Keratinocyte (primary cell): ENCODE data around the gene GANAB. TPM values are rescaled to one million over a fixed set of nuclear protein-coding genes. Genes with fewer than 3 reads are reported as not detected.

Experiments used
- DNase-seq: peaks from one replicate; pipeline ENCODE4 v3.0.0-alpha.2; 2011; ENCODE audit warnings: low read depth, missing footprints, low spot score
- FAIRE-seq: peaks from 2 replicates; lab custom pipeline; 2011; peaks lifted over from hg19 to GRCh38; lab: Jason Lieb, UNC
- H2AFZ ChIP-seq: 2 replicates; pipeline ENCODE4 v1.6.0; 2012; ENCODE audit warnings: low read length, control low read depth, inconsistent platforms; ENCODE audit not compliant: control insufficient read depth
- H3K27ac ChIP-seq: 2 replicates; pipeline ENCODE4 v1.5.1; 2011; ENCODE audit warnings: low read length; ENCODE audit not compliant: control insufficient read depth, insufficient read depth
- H3K27me3 ChIP-seq: 3 replicates; pipeline ENCODE4 v1.6.0; 2011; ENCODE audit warnings: low read length; ENCODE audit not compliant: control insufficient read depth, insufficient read depth; ENCODE audit errors: extremely low read depth
- H3K36me3 ChIP-seq, 2 experiments: 2 replicates in 1 of 2; 3 replicates in 1 of 2; pipeline ENCODE4 v1.5.1; 2011; ENCODE audit warnings: low read length in 2 of 2, mild to moderate bottlenecking in 1 of 2; ENCODE audit not compliant: control insufficient read depth in 2 of 2, insufficient read depth in 2 of 2; ENCODE audit errors: extremely low read depth in 1 of 2
- H3K4me1 ChIP-seq: 3 replicates; pipeline ENCODE4 v1.5.1; 2011; ENCODE audit warnings: low read length; ENCODE audit not compliant: control insufficient read depth, insufficient read depth; ENCODE audit errors: extremely low read depth
- H3K4me2 ChIP-seq: 3 replicates; pipeline ENCODE4 v1.6.0; 2011; ENCODE audit warnings: low read depth, low read length; ENCODE audit not compliant: control insufficient read depth, insufficient read depth; ENCODE audit errors: extremely low read depth
- H3K4me3 ChIP-seq, 3 experiments: fragments of 200-600 bp in 1 of 3; sonication (generic) in 1 of 3; 2 replicates in 2 of 3; 3 replicates in 1 of 3; pipeline ENCODE4 v1.5.1; 2011 to 2016; ENCODE audit warnings: low read length in 3 of 3, mild to moderate bottlenecking in 3 of 3, control low read depth in 2 of 3, inconsistent platforms in 1 of 3, low read depth in 1 of 3, mixed read lengths in 1 of 3, mixed run types in 1 of 3, moderate library complexity in 1 of 3; ENCODE audit not compliant: control insufficient read depth in 2 of 3, insufficient read depth in 2 of 3; ENCODE audit errors: extremely low read depth in 1 of 3
- H3K79me2 ChIP-seq: 2 replicates; pipeline ENCODE4 v1.6.0; 2012; ENCODE audit warnings: low read length; ENCODE audit not compliant: control insufficient read depth, insufficient read depth
- H3K9ac ChIP-seq: 3 replicates; pipeline ENCODE4 v1.6.0; 2011; ENCODE audit warnings: low read length; ENCODE audit not compliant: control insufficient read depth, insufficient read depth; ENCODE audit errors: extremely low read depth
- H3K9me1 ChIP-seq: 3 replicates; pipeline ENCODE4 v1.6.0; 2011; ENCODE audit warnings: low read length; ENCODE audit not compliant: control insufficient read depth, insufficient read depth; ENCODE audit errors: extremely low read depth
- H3K9me3 ChIP-seq: 2 replicates; pipeline ENCODE4 v1.5.1; 2012; ENCODE audit warnings: low read depth, low read length; ENCODE audit not compliant: control insufficient read depth
- H4K20me1 ChIP-seq: 3 replicates; pipeline ENCODE4 v1.6.0; 2011; ENCODE audit warnings: low read length; ENCODE audit not compliant: control insufficient read depth, insufficient read depth; ENCODE audit errors: extremely low read depth
- EZH2 ChIP-seq: IDR thresholded peaks from one replicate; pipeline ENCODE4 v1.6.1; 2012; ENCODE audit warnings: inconsistent platforms, mild to moderate bottlenecking, low read length, moderate library complexity
- dilution Hi-C: fragments of 300-500 bp; cut with MboI; formaldehyde crosslinking; loops from one replicate; pipeline ENCODE4 v1.7.0; 2020; ENCODE audit warnings: low sequenced_read_pairs; ENCODE audit not compliant: extremely low pct_ligation_motif_present
- polyA plus RNA-seq, 5 experiments: library from polyadenylated mRNA; depleted of rRNA in 3 of 5; stranded (reverse) in 3 of 5; stranded (forward) in 1 of 5; unstranded in 1 of 5; fragments of >200 nt; gene quantifications; 1 replicate in 1 of 5; 2 replicates in 3 of 5; 3 replicates in 1 of 5; pipeline versions ENCODE4 v1.2.1 to v1.2.3, GENCODE V29; 2011 to 2012; ENCODE audit warnings: missing spikeins in 2 of 5, low read depth in 1 of 5, low replicate concordance in 1 of 5
- TF ChIP-seq, protein P1 (sequence below), 3 experiments: IDR thresholded peaks in 1 of 3; conservative IDR thresholded peaks in 1 of 3; optimal IDR thresholded peaks in 1 of 3; 2 replicates in 2 of 3; 3 replicates in 1 of 3; pipeline versions ENCODE3 to v1.5.1; 2011; ENCODE audit warnings: low read length in 3 of 3, mild to moderate bottlenecking in 3 of 3, moderate library complexity in 2 of 3, control low read depth in 1 of 3, inconsistent platforms in 1 of 3; ENCODE audit not compliant: insufficient read depth in 2 of 3; ENCODE audit errors: extremely low read depth in 1 of 3

GANAB gene
- polyA plus RNA-seq, 1 donor (not counting 4 experiments of a cell fraction or from before 2014, with no cell fraction given): 153 TPM

- Histone ChIP-seq H2AFZ (peak overlapping the region; percentile 83), H3K9ac (peak overlapping the region; percentile 95), H4K20me1 (no peaks in the 10 kb centered on the region), H3K9me3 (no peaks in the 10 kb centered on the region), H3K9me1 (no peaks in the 10 kb centered on the region), H3K27me3 (no peaks in the 10 kb centered on the region), H3K79me2 (peaks cover 30% of the 10 kb centered on the region), H3K4me2 (peak overlapping the region; percentile 99), H3K4me3 (peak overlapping the region; percentile 93 to 100 (median 97)), H3K27ac (peak overlapping the region; percentile 91), H3K4me1 (peaks cover 16% of the 10 kb centered on the region), H3K36me3 (peaks cover 11 to 19% of the 10 kb centered on the region in 2 experiments)
- no peak for TF ChIP-seq EZH2
- TF ChIP-seq, protein P1, sequence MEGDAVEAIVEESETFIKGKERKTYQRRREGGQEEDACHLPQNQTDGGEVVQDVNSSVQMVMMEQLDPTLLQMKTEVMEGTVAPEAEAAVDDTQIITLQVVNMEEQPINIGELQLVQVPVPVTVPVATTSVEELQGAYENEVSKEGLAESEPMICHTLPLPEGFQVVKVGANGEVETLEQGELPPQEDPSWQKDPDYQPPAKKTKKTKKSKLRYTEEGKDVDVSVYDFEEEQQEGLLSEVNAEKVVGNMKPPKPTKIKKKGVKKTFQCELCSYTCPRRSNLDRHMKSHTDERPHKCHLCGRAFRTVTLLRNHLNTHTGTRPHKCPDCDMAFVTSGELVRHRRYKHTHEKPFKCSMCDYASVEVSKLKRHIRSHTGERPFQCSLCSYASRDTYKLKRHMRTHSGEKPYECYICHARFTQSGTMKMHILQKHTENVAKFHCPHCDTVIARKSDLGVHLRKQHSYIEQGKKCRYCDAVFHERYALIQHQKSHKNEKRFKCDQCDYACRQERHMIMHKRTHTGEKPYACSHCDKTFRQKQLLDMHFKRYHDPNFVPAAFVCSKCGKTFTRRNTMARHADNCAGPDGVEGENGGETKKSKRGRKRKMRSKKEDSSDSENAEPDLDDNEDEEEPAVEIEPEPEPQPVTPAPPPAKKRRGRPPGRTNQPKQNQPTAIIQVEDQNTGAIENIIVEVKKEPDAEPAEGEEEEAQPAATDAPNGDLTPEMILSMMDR (optimal IDR thresholded peaks at IDR 0.05 in 1 of 3, IDR thresholded peaks at IDR 0.05 in 1 of 3, conservative IDR thresholded peaks at IDR 0.05 in 1 of 3; ENCODE audit: extremely low read depth in 1 of 3, insufficient read depth in 2 of 3, low read length in 3 of 3): no peak
- no peak for DNase-seq
- no peak for FAIRE-seq
- dilution Hi-C loops: no loop called here
Measured at GRCh38 chr11:62678433-62678769, 32.0 kb upstream of the GANAB start.

- dilution Hi-C loops: no loop called here
- H3K27ac ChIP-seq: peak overlapping the region; percentile 91
- H3K4me3 ChIP-seq: peak overlapping the region; percentile 93 to 100 (median 97)
- no peak for TF ChIP-seq EZH2
- TF ChIP-seq, protein P1 (optimal IDR thresholded peaks at IDR 0.05 in 1 of 3, IDR thresholded peaks at IDR 0.05 in 1 of 3, conservative IDR thresholded peaks at IDR 0.05 in 1 of 3; ENCODE audit: extremely low read depth in 1 of 3, insufficient read depth in 2 of 3, low read length in 3 of 3): no peak
- H3K9me1 ChIP-seq: no peaks in the 10 kb centered on the region
- no peaks in the 10 kb centered on the region for H3K9me3 ChIP-seq
- peaks cover 32% of the 10 kb centered on the region for H3K79me2 ChIP-seq
- peak overlapping the region; percentile 99 for H3K4me2 ChIP-seq
- H3K4me1 ChIP-seq: peaks cover 20% of the 10 kb centered on the region
- no peak for FAIRE-seq
- H4K20me1 ChIP-seq: no peaks in the 10 kb centered on the region
- no peaks in the 10 kb centered on the region for H3K27me3 ChIP-seq
- DNase-seq: no peak
- no peak overlapping the region for H2AFZ ChIP-seq
- H3K9ac ChIP-seq: peak overlapping the region; percentile 95
- peaks cover 11 to 19% of the 10 kb centered on the region in 2 experiments for H3K36me3 ChIP-seq
Measured at GRCh38 chr11:62677714-62678113, 31.3 kb upstream of the GANAB start.
